Measurements from ENCODE around the gene GNMT. TPM values are rescaled to one million over a fixed set of nuclear protein-coding genes. Genes with fewer than 3 reads are reported as not detected.

Gene GNMT
- total and polyA plus RNA-seq, 9 of the 15 experiments (the other 6 are each of a cell fraction or from before 2014, with no cell fraction given), result 0.11 to 0.29 (median 0.15) TPM; not detected in 6

- TF ChIP-seq ZNF24 (IDR thresholded peaks at IDR 0.05) (0 out of 2 replicates have a peak, but pooled peaks have one; percentile 10), NFRKB (IDR thresholded peaks at IDR 0.05; ENCODE audit: low read depth) (peak; percentile 42; the same call in 1 of the 2 replicates), ZEB2 (IDR thresholded peaks at IDR 0.05) (0 out of 2 replicates have a peak, but pooled peaks have one; percentile 13), SPI1 (IDR thresholded peaks at IDR 0.05; ENCODE audit: borderline replicate concordance, low read depth, low read length) (peak; percentile 96), KLF1 (tag; IDR thresholded peaks at IDR 0.05) (no peak), ZNF318 (IDR thresholded peaks at IDR 0.05; ENCODE audit: borderline replicate concordance in 1 of 2, low read depth in 1 of 2) (no peak), BRCA1 (IDR thresholded peaks at IDR 0.05) (no peak), BRCA1 (CRISPR knock-in tag; IDR thresholded peaks at IDR 0.05) (no peak; the same call in 1 of the 2 replicates), FOSL1 (tag; conservative IDR thresholded peaks at IDR 0.05) (peak; percentile 94), ZNF316 (IDR thresholded peaks at IDR 0.05) (0 out of 2 replicates have a peak, but pooled peaks have one; percentile 4)
Measured at GRCh38 chr6:42929821-42930360, 30.7 kb upstream of the GNMT start (continued).

All from K562 (cell line).